ENCODE results near the gene PDLIM5.
"Not testable (repeated sequence)": the region's sequence is repeated elsewhere in the genome, so short reads cannot be mapped to it uniquely, and the experiment has no call there.

Gene PDLIM5

DNA sequence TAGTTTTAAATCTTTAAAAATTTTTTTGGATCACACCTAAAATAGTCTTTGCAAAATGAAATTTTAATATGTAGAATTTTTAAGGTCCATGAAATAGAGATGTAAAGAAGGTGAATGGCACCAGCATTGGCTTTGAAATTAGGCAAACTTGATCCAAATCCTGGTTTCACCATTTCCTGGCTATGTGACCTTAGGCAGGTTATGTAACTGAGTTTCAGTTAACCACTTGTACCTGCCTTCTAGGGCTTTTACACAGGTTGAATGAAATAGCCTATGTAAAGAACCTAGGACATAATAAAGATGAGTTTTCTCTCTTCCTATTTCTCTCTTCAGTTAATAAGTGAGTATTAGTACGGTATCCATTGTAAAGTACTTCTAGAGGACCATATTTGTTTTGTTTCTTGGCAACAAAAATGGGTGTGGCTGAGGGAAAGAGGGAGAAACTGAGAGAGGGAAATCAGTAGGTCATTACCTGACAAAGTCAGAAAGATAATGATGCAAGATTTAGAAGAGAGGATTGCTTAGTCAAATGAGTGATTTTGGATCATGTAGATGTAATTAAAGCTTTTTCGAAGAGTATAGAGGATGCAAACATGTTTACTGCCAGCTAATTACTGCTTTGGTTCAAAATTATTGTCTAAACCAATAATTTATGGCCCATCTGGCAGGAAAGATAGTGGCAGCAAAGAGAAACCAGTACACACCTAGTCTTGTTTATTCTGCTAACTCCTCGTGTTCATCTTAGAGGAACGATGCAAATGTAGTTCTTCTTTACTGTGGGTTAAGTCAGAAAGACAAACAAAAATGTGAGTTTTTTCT, 81.9 kb downstream of the PDLIM5 start:
- no peak for DNase-seq

DNA sequence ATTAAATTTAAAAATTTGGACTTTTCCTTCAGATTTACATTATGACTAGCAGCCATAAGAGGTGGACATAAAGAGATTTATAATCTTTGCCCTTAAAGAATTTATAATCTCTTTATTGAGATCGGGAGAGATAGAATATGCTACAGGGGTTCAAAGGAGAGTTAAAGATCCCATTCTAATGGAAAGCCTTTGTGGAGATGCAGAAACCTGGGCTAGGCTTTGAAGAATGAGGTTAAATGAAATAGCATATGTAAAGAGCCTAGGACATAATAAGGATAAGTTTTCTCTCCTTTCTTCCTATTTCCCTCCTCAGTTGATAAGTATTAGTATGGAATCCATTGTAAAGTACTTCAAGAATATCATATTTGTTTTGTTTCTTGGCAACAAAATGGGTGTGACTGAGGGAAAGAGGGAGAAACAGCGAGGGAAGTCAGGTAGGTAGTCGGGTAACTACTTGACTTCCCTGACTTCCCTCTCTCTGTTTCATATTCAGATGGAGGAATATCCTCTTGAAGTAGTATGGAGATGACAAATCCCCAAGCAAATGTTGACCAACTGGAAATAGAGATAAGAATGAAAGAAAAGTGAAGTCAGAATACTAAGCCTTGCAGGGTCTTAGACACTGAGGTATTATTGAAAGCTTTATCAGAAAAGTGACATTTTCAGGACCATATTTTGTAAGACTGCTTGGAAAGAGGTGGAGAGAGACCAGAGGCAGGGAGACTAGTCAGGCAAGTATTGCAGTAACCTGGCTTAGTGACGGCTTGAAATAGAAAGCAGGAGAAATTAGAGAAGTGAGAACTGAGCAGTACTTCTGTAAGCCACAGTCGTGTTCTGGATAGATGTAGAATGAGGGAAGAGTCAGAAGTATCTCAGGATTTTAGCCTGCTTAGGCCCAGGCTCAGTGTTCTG, 82.9 kb downstream of the PDLIM5 start:
- no peak for DNase-seq

DNA sequence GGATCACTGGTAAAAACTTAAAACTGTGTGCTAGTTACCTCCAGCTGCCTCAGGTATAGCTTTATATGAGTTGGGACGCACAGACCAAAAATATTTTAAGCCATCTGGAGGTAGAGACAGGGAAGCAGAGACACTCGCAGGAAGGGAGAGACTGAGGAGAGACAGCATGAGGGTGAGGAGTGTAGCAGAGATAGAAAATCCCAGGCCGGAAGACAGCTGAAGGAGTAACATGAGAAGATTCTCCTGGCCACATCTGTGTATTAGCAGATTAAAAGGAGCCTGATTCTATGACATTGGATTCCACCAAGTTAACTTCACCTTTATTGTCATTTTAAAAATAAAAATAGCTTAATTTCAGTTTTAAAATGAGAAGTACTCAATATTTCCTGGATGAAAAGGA, 84.3 kb downstream of the PDLIM5 start:
- DNase-seq, result no peak

DNA sequence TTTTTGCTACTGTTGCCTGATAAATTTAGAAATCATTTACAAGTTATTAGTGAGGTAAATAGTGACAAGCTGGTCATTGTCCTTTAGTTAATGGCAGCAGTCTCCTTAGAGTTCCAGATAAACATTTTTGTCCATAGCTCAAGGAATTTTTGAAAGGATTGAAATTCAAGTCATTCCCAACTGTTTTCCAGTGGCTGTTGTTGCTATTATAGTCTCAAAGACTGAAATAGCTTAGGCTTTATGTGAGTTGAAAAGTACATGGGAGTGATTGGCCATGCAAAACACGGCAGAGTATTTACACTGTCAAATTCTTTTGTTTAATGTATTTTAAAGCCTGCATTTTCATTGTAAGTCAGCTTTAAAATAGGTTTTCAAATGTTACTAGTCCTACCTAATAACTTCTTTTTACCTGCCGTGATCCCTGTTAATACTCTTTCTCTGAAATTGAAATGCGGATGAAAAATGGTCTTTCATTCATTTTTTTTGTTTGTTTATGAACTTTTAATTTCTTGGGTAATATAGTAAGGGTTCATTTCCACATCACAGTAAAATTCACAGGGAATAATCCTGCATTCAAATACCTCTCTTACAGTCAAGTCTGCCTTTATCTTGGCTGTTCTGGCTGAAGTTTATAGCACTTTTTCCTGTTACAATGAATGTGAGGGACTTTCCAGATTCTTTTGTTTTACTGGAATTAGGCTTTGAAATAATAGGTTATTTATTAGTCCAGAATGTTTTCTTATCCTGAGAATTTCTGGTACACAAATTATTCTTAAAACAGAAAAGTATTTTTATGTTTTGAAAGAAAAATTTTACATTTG, 85.1 kb downstream of the PDLIM5 start:
- no peak for DNase-seq

GRCh38 chr4:94537921-94538628, 86.3 kb downstream of the PDLIM5 start:
- no peak for DNase-seq

DNA sequence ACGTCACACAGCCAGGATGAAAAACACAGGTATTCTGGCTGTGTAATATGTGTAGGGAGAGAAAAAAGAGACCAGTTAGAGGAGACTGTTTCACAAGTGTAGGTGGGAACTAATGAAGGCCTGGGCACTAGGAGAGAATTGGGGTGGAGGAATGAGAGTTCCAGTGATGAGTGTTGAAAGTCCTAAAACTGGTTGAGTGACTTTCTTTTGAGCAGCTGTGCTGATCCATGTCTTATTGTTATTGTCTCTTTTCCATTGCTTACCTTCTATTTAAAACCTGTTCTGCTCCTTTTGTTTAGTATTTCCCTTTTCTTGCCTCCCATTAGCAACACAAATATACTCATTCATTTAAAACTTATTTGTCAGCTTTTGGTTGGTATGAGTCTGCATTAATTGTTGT, 88.7 kb downstream of the PDLIM5 start:
- no peak for DNase-seq

GRCh38 chr4:94544811-94545210, 93.1 kb downstream of the PDLIM5 start:
- DNase-seq, result no peak

GRCh38 chr4:94545296-94545695, 93.6 kb downstream of the PDLIM5 start:
- DNase-seq, result no peak

DNA sequence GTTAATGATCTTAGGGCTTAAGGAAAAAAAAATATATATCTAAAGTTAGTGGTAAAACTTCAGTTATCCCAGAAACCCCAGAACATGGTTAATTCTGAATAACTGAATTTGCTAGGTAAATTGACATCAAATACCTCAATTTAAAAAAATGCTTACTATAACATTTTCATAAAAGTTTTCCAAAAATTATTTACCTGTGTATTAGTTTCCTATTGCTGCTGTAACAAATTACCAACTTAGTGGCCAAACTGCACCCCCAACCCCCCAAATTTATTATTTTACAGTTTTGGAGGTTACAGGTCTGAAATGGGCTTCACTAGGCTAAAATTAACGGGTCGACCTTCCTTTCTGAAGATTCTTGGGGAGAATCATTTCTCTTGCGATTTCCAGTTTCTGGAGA, 95.2 kb downstream of the PDLIM5 start:
- DNase-seq, result no peak

- DNase-seq, result no peak
Measured at GRCh38 chr4:94548571-94548970, 96.8 kb downstream of the PDLIM5 start.

DNA sequence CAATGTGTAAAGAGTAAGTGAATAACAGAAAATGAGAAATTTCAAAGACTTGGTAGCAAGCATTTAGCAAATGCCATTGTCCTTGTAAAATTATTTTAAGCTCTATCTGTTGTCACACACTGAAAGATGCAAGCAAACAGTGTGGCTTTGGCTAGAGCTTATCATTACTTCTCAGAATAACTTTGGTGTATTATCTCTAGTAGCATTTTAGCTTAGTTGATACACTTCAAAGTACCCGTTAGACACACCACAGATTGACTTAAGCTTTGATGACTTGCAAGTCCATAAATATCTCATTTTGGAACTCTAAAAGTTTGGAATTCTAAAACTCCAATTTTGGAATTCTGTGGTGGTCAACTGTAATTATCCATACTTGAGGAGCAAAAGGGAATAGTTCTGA, 98.6 kb downstream of the PDLIM5 start:
- no peak for DNase-seq

DNA sequence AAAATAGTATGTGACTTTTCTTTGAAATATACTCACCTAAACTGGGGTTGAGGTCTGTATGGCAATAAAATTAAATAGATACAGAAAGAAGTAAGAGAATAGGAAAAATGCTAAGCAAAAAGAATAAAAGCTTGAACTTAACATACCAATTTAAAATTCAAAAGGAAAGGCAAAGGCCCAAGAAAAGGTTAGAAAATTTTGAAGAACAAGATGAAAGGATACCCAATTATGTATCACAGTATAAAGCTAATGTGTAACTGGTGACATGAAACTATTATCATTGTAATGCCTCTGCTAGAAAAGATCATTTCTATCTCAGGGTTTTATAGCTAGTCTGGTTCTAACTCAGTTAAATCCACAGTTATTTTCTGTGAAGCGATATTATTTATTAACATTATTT, 99.1 kb downstream of the PDLIM5 start:
- no peak for DNase-seq

DNA sequence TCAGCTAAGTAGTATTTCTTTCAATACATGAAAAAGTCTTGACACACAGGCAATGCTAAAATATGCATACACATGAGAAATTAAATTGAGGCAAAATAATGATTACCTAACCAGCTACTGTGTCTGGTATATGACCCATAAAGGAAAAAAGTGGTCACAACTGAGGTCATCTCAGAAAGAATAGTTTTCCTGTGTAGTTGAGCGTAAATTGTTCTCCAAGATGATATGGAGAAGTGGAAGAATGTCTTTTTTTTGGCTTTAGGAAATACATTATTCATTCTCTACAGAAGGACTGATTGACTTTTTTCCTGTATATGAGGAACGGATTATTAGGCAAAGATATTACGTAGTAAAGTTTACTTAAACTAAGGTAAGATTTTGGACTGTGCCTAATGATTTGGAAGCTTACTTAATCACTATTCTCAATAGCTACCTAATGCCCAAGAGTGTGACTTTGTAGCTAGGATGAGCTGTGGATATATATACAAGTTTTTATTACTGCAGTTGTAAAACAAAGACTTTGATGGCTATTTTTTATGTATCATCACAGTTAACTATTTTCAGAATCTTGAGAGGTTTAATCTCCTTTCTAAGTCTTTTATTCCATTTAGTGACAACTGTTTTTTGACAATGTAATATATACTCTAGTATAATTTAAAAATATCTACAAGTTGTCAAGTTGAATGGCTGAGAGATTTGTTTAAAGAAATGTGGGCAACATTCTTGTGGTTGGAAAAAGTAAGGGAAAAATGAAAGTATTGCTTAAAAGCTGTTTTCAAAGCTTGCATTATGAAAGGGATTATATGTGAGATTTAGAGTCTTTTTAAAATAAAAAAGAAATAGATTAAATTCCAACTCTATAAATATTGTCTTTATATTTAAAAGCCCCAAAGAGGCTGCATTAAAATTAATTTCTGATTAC, 100.2 kb downstream of the PDLIM5 start:
- no peak for DNase-seq

DNA sequence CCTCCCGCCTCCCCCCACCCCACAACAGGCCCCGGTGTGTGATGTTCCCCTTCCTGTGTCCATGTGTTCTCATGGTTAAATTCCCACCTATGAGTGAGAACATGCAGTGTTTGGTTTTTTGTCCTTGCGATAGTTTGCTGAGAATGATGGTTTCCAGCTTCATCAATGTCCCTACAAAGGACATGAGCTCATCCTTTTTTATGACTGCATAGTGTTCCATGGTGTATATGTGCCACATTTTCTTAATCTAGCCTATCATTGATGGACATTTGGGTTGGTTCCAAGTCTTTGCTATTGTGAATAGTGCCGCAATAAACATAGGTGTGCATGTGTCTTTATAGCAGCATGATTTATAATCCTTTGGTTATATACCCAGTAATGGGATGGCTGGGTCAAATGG, 104.3 kb downstream of the PDLIM5 start:
- DNase-seq, result not testable (repeated sequence)

- not testable (repeated sequence) for DNase-seq
Measured at GRCh38 chr4:94557632-94558031, 105.9 kb downstream of the PDLIM5 start.

GRCh38 chr4:94558392-94558904, 106.7 kb downstream of the PDLIM5 start:
- DNase-seq, result no peak

DNA sequence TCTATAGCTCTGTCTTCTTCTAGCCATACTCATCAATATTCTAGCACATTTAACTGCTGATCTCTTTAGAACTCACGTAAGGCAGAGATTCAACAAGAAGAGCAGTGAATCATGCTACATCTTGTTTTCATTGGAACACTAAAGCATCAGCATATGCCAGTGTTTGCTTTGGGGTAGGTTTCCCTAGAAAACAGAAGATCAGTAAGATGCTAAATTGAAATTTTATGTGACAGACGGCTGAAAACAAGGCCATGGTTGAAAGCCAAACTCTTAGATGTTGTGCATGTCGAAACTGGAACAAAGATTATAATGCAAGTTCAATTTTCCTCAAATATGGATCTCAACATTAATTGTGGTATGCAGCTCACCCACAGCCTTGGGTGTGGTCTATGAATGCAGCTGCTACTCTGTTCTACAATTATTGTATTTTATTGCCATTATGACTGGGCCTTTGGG, 107.6 kb downstream of the PDLIM5 start:
- DNase-seq, result no peak

GRCh38 chr4:94561249-94562024, 109.7 kb downstream of the PDLIM5 start:
- DNase-seq, result no peak

DNA sequence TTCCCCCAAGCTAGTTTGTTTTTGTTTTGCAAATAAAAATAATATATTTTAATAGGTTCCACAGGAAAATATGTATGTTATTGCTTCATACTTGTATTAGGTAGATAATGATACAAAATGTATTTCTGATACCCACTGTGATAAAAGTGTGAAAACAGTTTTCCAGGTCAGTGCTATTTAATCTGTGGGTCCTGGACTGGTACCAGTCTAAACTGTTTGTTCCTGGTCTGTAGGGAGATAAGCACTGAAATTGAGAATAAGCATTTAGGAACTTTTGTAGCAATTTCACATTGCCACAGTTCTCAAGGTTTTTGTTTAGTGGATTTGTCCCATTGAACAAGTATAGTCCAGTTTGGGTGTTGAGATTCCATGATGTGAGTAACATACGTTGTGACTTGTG, 110.5 kb downstream of the PDLIM5 start:
- DNase-seq, result no peak

GRCh38 chr4:94564252-94564651, 112.5 kb downstream of the PDLIM5 start:
- DNase-seq, result no peak
